Colonic mucosa (tissue), 4 donors: ENCODE measurements around the gene LRRN2. TPM values are rescaled to one million over a fixed set of nuclear protein-coding genes. Genes with fewer than 3 reads are reported as not detected.

ENCODE experiments used
- DNase-seq: peaks from one replicate; pipeline ENCODE4 v3.0.0-alpha.2; 2020
- H3K27ac ChIP-seq: fragments of 200-600 bp; one replicate; pipeline ENCODE4 v1.8.0; 2021
- H3K27me3 ChIP-seq: fragments of 200-600 bp; one replicate; pipeline ENCODE4 v1.8.0; 2021
- H3K36me3 ChIP-seq: fragments of 200-600 bp; one replicate; pipeline ENCODE4 v1.8.0; 2021
- H3K4me1 ChIP-seq: fragments of 200-600 bp; one replicate; pipeline ENCODE4 v1.8.0; 2021; ENCODE audit warnings: mild to moderate bottlenecking
- H3K4me3 ChIP-seq: fragments of 200-600 bp; one replicate; pipeline ENCODE4 v1.8.0; 2021
- H3K9ac ChIP-seq, 2 donors: one replicate each; pipeline ENCODE4 v1.7.0; 2013; ENCODE audit warnings: control low read depth in 2 of 2, low read depth in 2 of 2, low read length in 2 of 2
- H3K9me3 ChIP-seq: fragments of 200-600 bp; one replicate; pipeline ENCODE4 v1.8.0; 2021
- CTCF ChIP-seq: fragments of 200-600 bp; IDR thresholded peaks from one replicate; pipeline ENCODE4 v1.8.0; 2022; ENCODE audit warnings: antibody characterized with exemption, mild to moderate bottlenecking
- intact Hi-C: fragments of 100-400 bp; cut with DNase I; formaldehyde crosslinking; loops from one replicate; pipeline ENCODE4 v1.14.1; 2022
- total RNA-seq, 2 donors: library from RNA; stranded (reverse); fragmentation: NEBNext Ultra II Directional in 1 of 2; extraction: Animal tissue kit (Norgen Biotek cat#: 25700) in 1 of 2; gene quantifications; one replicate each; pipeline ENCODE4 v1.2.1, GENCODE V29; 2021
- donor health status: healthy.
- donor health status: DM: no; HTN: no; CAD: no.
- donor health status: DM: no; HTN: no; CAD: no.

Gene LRRN2
- total RNA-seq, 2 donors from 2014 or later: 13.1 to 13.9 TPM

DNA sequence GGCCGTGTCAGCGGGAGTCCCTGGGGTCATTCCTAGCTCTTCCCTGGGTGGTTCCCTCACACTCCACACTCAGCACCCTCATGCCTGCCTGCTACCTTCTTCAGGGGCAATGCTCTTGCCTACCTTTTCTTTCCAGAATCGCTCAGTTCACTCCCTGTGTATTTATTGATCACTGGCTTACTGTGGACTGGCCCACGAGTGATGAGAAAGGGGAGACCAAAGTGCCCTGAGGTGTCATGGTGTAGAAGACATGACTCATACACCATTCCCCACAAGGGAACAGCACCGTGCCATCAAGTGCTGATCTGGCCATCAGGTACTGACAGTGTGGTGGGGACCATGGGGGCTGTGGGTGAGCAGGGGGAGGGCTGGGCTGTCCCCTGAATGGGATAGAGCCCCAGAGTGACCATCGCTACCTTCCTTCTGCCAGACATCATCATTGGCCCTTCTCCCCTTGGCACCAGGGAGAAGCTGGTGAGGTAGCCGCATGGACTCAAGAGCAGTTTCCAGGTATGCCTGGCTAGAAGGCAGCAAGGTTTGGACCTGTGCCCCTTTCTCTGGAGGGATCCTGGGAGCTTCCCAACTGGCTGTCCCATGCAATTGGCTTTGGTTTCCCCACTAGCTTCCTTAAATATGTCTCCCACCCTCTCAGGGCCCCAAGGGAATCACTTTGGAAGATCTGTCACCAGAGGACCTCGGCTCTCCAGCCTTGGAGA lies 17.2 kb upstream of the LRRN2 start:
- no peak for DNase-seq

DNA sequence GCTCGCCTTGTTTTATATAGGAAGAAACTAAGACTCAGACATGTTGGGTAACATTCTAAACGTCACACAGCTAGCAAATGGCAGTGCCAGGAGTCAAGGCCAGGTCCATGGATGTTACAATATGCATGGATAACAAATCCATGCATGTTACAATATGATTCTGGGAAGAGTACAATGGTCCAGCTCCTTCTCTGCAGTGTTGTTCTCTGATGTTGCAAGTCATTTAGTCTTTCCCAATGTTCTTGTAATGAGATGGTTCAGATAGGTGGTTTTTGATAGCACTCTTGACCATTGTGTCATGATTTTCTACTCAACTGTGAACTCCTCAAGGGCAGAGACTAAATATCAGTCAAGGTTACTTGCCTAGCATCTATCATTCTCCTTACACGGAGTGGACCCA lies 15.7 kb upstream of the LRRN2 start:
- DNase-seq: no peak
- intact Hi-C loops: no loop called here

More for the DNA sequence above, 17.2 kb upstream of the LRRN2 start:
- intact Hi-C loops: no loop called here
- no peak for TF ChIP-seq CTCF
- no peak overlapping the region for H3K9ac ChIP-seq
- no peaks in the 10 kb centered on the region for H3K27me3 ChIP-seq
- H3K4me3 ChIP-seq: no peak overlapping the region
- H3K36me3 ChIP-seq: no peaks in the 10 kb centered on the region
- H3K9me3 ChIP-seq: no peaks in the 10 kb centered on the region
- H3K4me1 ChIP-seq: no peaks in the 10 kb centered on the region
- H3K27ac ChIP-seq: no peak overlapping the region

GRCh38 chr1:204697893-204698292 lies 12.4 kb upstream of the LRRN2 start:
- Histone ChIP-seq H3K36me3 (no peaks in the 10 kb centered on the region), H3K9ac (no peak overlapping the region), H3K4me3 (no peak overlapping the region), H3K9me3 (no peaks in the 10 kb centered on the region), H3K27ac (no peak overlapping the region), H3K27me3 (no peaks in the 10 kb centered on the region), H3K4me1 (no peaks in the 10 kb centered on the region)
- intact Hi-C loops: no loop called here
- no peak for TF ChIP-seq CTCF
- no peak for DNase-seq

More for the DNA sequence above, 15.7 kb upstream of the LRRN2 start:
- no peaks in the 10 kb centered on the region for H3K36me3 ChIP-seq
- no peaks in the 10 kb centered on the region for H3K27me3 ChIP-seq
- no peak overlapping the region for H3K4me3 ChIP-seq
- H3K9me3 ChIP-seq: no peaks in the 10 kb centered on the region
- H3K27ac ChIP-seq: no peak overlapping the region
- no peak for TF ChIP-seq CTCF
- H3K4me1 ChIP-seq: no peaks in the 10 kb centered on the region
- H3K9ac ChIP-seq: no peak overlapping the region

GRCh38 chr1:204696606-204697005 lies 11.1 kb upstream of the LRRN2 start:
- Histone ChIP-seq H3K4me1 (no peaks in the 10 kb centered on the region), H3K9me3 (no peaks in the 10 kb centered on the region), H3K4me3 (no peak overlapping the region), H3K27ac (no peak overlapping the region), H3K36me3 (no peaks in the 10 kb centered on the region), H3K9ac (no peak overlapping the region), H3K27me3 (no peaks in the 10 kb centered on the region)
- intact Hi-C loops: no loop called here
- TF ChIP-seq CTCF: no peak
- no peak for DNase-seq

GRCh38 chr1:204695692-204696091 lies 10.2 kb upstream of the LRRN2 start:
- TF ChIP-seq CTCF: no peak

More at GRCh38 chr1:204695692-204696091, 10.2 kb upstream of the LRRN2 start:
- Histone ChIP-seq H3K4me1 (no peaks in the 10 kb centered on the region), H3K9me3 (no peaks in the 10 kb centered on the region), H3K9ac (no peak overlapping the region), H3K27ac (no peak overlapping the region), H3K4me3 (no peak overlapping the region), H3K36me3 (no peaks in the 10 kb centered on the region), H3K27me3 (no peaks in the 10 kb centered on the region)
- DNase-seq: no peak
- intact Hi-C loops: no loop called here
